Spleen (tissue), 11 donors: Measurements from ENCODE around the gene GATA3. TPM values are rescaled to one million over a fixed set of nuclear protein-coding genes. Genes with fewer than 3 reads are reported as not detected.
A peak's percentile ranks its signal among the peaks of the same experiment; 100 is the strongest.

Source experiments
- DNase-seq: peaks from one replicate; pipeline ENCODE4 v3.0.0-alpha.2; 2020
- H3K27ac ChIP-seq, 8 donors: fragments of 200-600 bp; sonication (generic) in 7 of 8; 1 replicate in 4 of 8; 2 replicates in 4 of 8; pipeline versions ENCODE4 v1.5.0 to v1.8.0; 2016 to 2021; ENCODE audit warnings: inconsistent platforms in 4 of 8, mild to moderate bottlenecking in 4 of 8, moderate library complexity in 1 of 8
- H3K27me3 ChIP-seq, 7 donors: fragments of 200-600 bp; sonication (generic) in 6 of 7; replicated peaks in 1 of 7; 1 replicate in 4 of 7; 2 replicates in 3 of 7; pipeline versions ENCODE4 v1.5.0 to v1.8.0; 2016 to 2021; ENCODE audit warnings: inconsistent platforms in 3 of 7, mild to moderate bottlenecking in 1 of 7
- H3K36me3 ChIP-seq, 6 donors: fragments of 200-600 bp; sonication (generic) in 5 of 6; 1 replicate in 4 of 6; 2 replicates in 2 of 6; pipeline versions ENCODE4 v1.5.0 to v1.8.0; 2016 to 2021; ENCODE audit warnings: inconsistent platforms in 2 of 6
- H3K4me1 ChIP-seq, 6 donors: fragments of 200-600 bp; sonication (generic) in 5 of 6; 1 replicate in 3 of 6; 2 replicates in 3 of 6; pipeline versions ENCODE4 v1.5.0 to v1.8.0; 2016 to 2021; ENCODE audit warnings: inconsistent platforms in 3 of 6
- H3K4me3 ChIP-seq, 8 donors: fragments of 200-600 bp; sonication (generic) in 7 of 8; 1 replicate in 4 of 8; 2 replicates in 4 of 8; pipeline versions ENCODE4 v1.5.0 to v1.8.0; 2016 to 2021; ENCODE audit warnings: inconsistent platforms in 4 of 8, mild to moderate bottlenecking in 4 of 8, moderate library complexity in 2 of 8
- H3K9me3 ChIP-seq, 8 donors: fragments of 200-600 bp; sonication (generic) in 7 of 8; 1 replicate in 4 of 8; 2 replicates in 4 of 8; pipeline versions ENCODE4 v1.5.0 to v1.8.0; 2016 to 2021; ENCODE audit warnings: inconsistent platforms in 4 of 8
- CTCF ChIP-seq, 11 experiments: fragments of 200-600 bp in 7 of 11; fragments of 450-650 bp in 4 of 11; sonication (generic) in 4 of 11; IDR thresholded peaks in 8 of 11; conservative IDR thresholded peaks in 3 of 11; 1 replicate in 7 of 11; 2 replicates in 4 of 11; pipeline versions ENCODE4 v1.4.0 to v1.8.0; 2016 to 2021; ENCODE audit warnings: antibody characterized with exemption in 11 of 11, inconsistent platforms in 4 of 11, mild to moderate bottlenecking in 1 of 11
- POLR2A ChIP-seq, 3 donors: fragments of 450-650 bp; IDR thresholded peaks; one replicate each; pipeline ENCODE4 v1.5.1; 2017; ENCODE audit warnings: antibody characterized with exemption in 3 of 3, mild to moderate bottlenecking in 1 of 3
- POLR2AphosphoS5 ChIP-seq, 3 donors: sonication (generic); formaldehyde crosslinking; IDR thresholded peaks; one replicate each; pipeline ENCODE4 v1.5.1; 2017; ENCODE audit warnings: antibody characterized with exemption in 3 of 3
- WGBS, 5 donors: extraction: QIAGEN DNeasy Blood & Tissue Kit in 3 of 5; methylation state at CpG; one replicate each; pipeline versions ENCODE4 v1.1.5 to v1.1.7; 2013 to 2018; 5-methylcytosine and 5-hydroxymethylcytosine counted together
- intact Hi-C: fragments of 100-400 bp; cut with DNase I; formaldehyde crosslinking; loops from one replicate; pipeline ENCODE4 v1.15.0; 2023; ENCODE audit warnings: low total_unique reads
- polyA plus RNA-seq, 3 donors: library from polyadenylated mRNA; stranded (reverse); fragments of 200-250 nt; gene quantifications; one replicate each; pipeline ENCODE4 v1.2.1, GENCODE V29; 2013
- total RNA-seq, 7 donors: library from RNA; depleted of rRNA in 3 of 7; stranded (reverse); fragments of >200 nt in 3 of 7; fragmentation: NEBNext Ultra II Directional in 4 of 7; extraction: Animal tissue kit (Norgen Biotek cat#: 25700) in 4 of 7; gene quantifications; one replicate each; pipeline versions ENCODE4 v1.1.0 to v1.2.1, GENCODE V29; 2016 to 2021
- donor health status: healthy with polysubstance abuse.
- donor health status: DM: no; HTN: no; CAD: no; lungs with moderate emphysema.
- donor health status: DM: no; HTN: no; CAD: no.
- donor health status: Bipolar disorder and iron deficiency.
- donor health status: healthy.
- donor health status: DM: no; HTN: no; CAD: no.
- donor health status: DM: yes; HTN: yes; CAD: no.

GATA3 gene
- total and polyA plus RNA-seq, 10 donors: 2.2 to 15.4 (median 6.0) TPM

GRCh38 chr10:8073691-8074416 is 19.4 kb downstream of the GATA3 start:
- intact Hi-C loops: no loop called here
- peaks cover 0 to 11% (median 0%) of the 10 kb centered on the region in 7 donors for H3K27me3 ChIP-seq
- TF ChIP-seq POLR2A (IDR thresholded peaks at IDR 0.05): no peak
- TF ChIP-seq POLR2AphosphoS5 (IDR thresholded peaks at IDR 0.05): peak in 1 of 3 donors; percentile 23
- TF ChIP-seq CTCF (IDR thresholded peaks at IDR 0.05 in 8 of 11, conservative IDR thresholded peaks at IDR 0.05 in 3 of 11): no peak
- peaks cover 0 to 68% (median 11%) of the 10 kb centered on the region in 6 donors for H3K36me3 ChIP-seq
- no peak for DNase-seq
- no peak overlapping the region for H3K4me3 ChIP-seq
- no peaks in the 10 kb centered on the region for H3K9me3 ChIP-seq
- H3K27ac ChIP-seq: no peak overlapping the region
- H3K4me1 ChIP-seq: peaks cover 0 to 2% (median 0%) of the 10 kb centered on the region in 6 donors
- 82 to 94% (median 89%) methylated on average over 15 of the region's 15 CpGs for WGBS, 5 donors

GRCh38 chr10:8074881-8075280 is 20.4 kb downstream of the GATA3 start:
- Histone ChIP-seq H3K27ac (no peak overlapping the region), H3K36me3 (peaks cover 0 to 58% (median 11%) of the 10 kb centered on the region in 6 donors), H3K9me3 (no peaks in the 10 kb centered on the region), H3K4me3 (no peak overlapping the region), H3K4me1 (no peaks in the 10 kb centered on the region), H3K27me3 (peaks cover 0 to 11% (median 0%) of the 10 kb centered on the region in 7 donors)
- TF ChIP-seq POLR2A (IDR thresholded peaks at IDR 0.05): no peak
- intact Hi-C loops: no loop called here
- DNase-seq: no peak
- WGBS, 5 donors: 91 to 96% (median 93%) methylated on average over 14 of the region's 14 CpGs

- no peak overlapping the region for H3K4me3 ChIP-seq
- intact Hi-C loops: no loop called here
- H3K4me1 ChIP-seq: no peaks in the 10 kb centered on the region
- peaks cover 0 to 51% (median 11%) of the 10 kb centered on the region in 6 donors for H3K36me3 ChIP-seq
- H3K27ac ChIP-seq: no peak overlapping the region
- peaks cover 0 to 13% (median 0%) of the 10 kb centered on the region in 7 donors for H3K27me3 ChIP-seq
- WGBS, 5 donors: 67 to 82% (median 76%) methylated on average over 19 of the region's 19 CpGs
- no peaks in the 10 kb centered on the region for H3K9me3 ChIP-seq
- TF ChIP-seq POLR2AphosphoS5 (IDR thresholded peaks at IDR 0.05) (no peak), POLR2A (IDR thresholded peaks at IDR 0.05) (no peak), CTCF (IDR thresholded peaks at IDR 0.05 in 8 of 11, conservative IDR thresholded peaks at IDR 0.05 in 3 of 11) (no peak)
- DNase-seq: no peak
Measured at GRCh38 chr10:8075282-8076260, 21.1 kb downstream of the GATA3 start.

GRCh38 chr10:8076933-8077332 is 22.4 kb downstream of the GATA3 start:
- H3K27ac ChIP-seq: no peak overlapping the region
- DNase-seq: no peak
- H3K27me3 ChIP-seq: peaks cover 0 to 16% (median 0%) of the 10 kb centered on the region in 7 donors
- H3K4me1 ChIP-seq: no peaks in the 10 kb centered on the region
- intact Hi-C loops: no loop called here
- H3K4me3 ChIP-seq: no peak overlapping the region
- 71 to 83% (median 79%) methylated on average over 5 of the region's 5 CpGs for whole genome bisulfite sequencing, 5 donors
- no peaks in the 10 kb centered on the region for H3K9me3 ChIP-seq
- TF ChIP-seq POLR2A (IDR thresholded peaks at IDR 0.05): no peak
- TF ChIP-seq CTCF (IDR thresholded peaks at IDR 0.05 in 8 of 11, conservative IDR thresholded peaks at IDR 0.05 in 3 of 11): no peak
- no peak for TF ChIP-seq POLR2AphosphoS5 (IDR thresholded peaks at IDR 0.05)
- peaks cover 0 to 40% (median 11%) of the 10 kb centered on the region in 6 donors for H3K36me3 ChIP-seq
